HCT116 (cell line): ENCODE results near the gene RIN3. TPM values are rescaled to one million over a fixed set of nuclear protein-coding genes. Genes with fewer than 3 reads are reported as not detected.

Experiments
- ATAC-seq: fragments of 200-7000 bp; cut with Tn5 transposase; 2 replicates; pipeline ENCODE4 v1.9.1; 2020; ENCODE audit warnings: mild to moderate bottlenecking, moderate library complexity
- BruUV-seq: library from RNA; stranded (reverse); fragments of 400-500 nt; replicated peaks from 2 replicates; lab custom pipeline; 2021; lab: Mats Ljungman, UMichigan
- CTCF ChIA-PET: fragments of 300-600 bp; sonication (Branson Sonifier 250); formaldehyde crosslinking; loops from one replicate; lab custom pipeline; 2021; ENCODE audit warnings: antibody characterized with exemption; lab: Charles Lee
- POLR2A ChIA-PET: fragments of 300-600, 350-600 bp; sonication (Branson Sonifier 250); formaldehyde crosslinking; loops from one replicate; lab custom pipeline; 2021; ENCODE audit warnings: antibody characterized with exemption; lab: Charles Lee
- RAD21 ChIA-PET, 2 experiments: fragments of 300-600 bp; sonication (Branson Sonifier 250); formaldehyde crosslinking; loops; one replicate each; lab custom pipeline; 2023; ENCODE audit warnings: low total read pairs in 2 of 2; ENCODE audit not compliant: uncharacterized antibody in 2 of 2, unreplicated experiment in 2 of 2, low non-redundant PET in 1 of 2; lab: Charles Lee
- DNase-seq: peaks from one replicate; pipeline ENCODE4 v3.0.0-alpha.2; 2010; ENCODE audit warnings: low read depth, low spot score
- H2AFZ ChIP-seq: fragments of 200-600 bp; shearing (Covaris generic), sonication (generic); 2 replicates; pipeline ENCODE4 v1.6.1; 2017; ENCODE audit warnings: low read depth, mixed run types, mixed read lengths, antibody characterized with exemption, low read length; ENCODE audit not compliant: poor library complexity, severe bottlenecking
- H3K27ac ChIP-seq: 2 replicates; pipeline ENCODE4 v1.5.1; 2012; ENCODE audit warnings: low read depth, low read length
- H3K27me3 ChIP-seq: fragments of 200-600 bp; sonication (generic); 2 replicates; pipeline ENCODE4 v1.6.1; 2016; ENCODE audit warnings: mixed run types, low read length, mixed read lengths; ENCODE audit not compliant: insufficient read depth
- H3K36me3 ChIP-seq, 2 experiments: fragments of 200-500 bp in 1 of 2; fragments of 200-600 bp in 1 of 2; sonication (Bioruptor generic) in 1 of 2; sonication (generic) in 1 of 2; 2 replicates each; pipeline versions ENCODE4 v1.5.1 to v1.6.1; 2014 to 2016; ENCODE audit warnings: low read length in 2 of 2, inconsistent platforms in 1 of 2, mixed read lengths in 1 of 2, mixed run types in 1 of 2; ENCODE audit not compliant: insufficient read depth in 2 of 2, control insufficient read depth in 1 of 2
- H3K4me1 ChIP-seq, 2 experiments: fragments of 200-600 bp in 1 of 2; sonication (generic) in 1 of 2; 2 replicates each; pipeline versions ENCODE4 v1.5.1 to v1.6.1; 2012 to 2017; ENCODE audit warnings: low read length in 2 of 2, inconsistent platforms in 1 of 2, mild to moderate bottlenecking in 1 of 2, mixed read lengths in 1 of 2, mixed run types in 1 of 2, moderate library complexity in 1 of 2; ENCODE audit not compliant: insufficient read depth in 2 of 2, control insufficient read depth in 1 of 2
- H3K4me2 ChIP-seq: fragments of 200-600 bp; sonication (generic); 2 replicates; pipeline ENCODE4 v1.6.1; 2017; ENCODE audit warnings: mixed run types, low read length, mixed read lengths
- H3K4me3 ChIP-seq, 2 experiments: fragments of 200-600 bp in 1 of 2; sonication (generic) in 1 of 2; replicated peaks in 1 of 2; 2 replicates each; pipeline ENCODE4 v1.5.1; 2011 to 2016; ENCODE audit warnings: low read length in 2 of 2, control low read depth in 1 of 2, low read depth in 1 of 2, mild to moderate bottlenecking in 1 of 2, mixed read lengths in 1 of 2, mixed run types in 1 of 2
- H3K79me2 ChIP-seq: fragments of 200-600 bp; sonication (generic); 2 replicates; pipeline ENCODE4 v1.6.1; 2017; ENCODE audit warnings: mild to moderate bottlenecking, mixed run types, low read length, moderate library complexity, mixed read lengths; ENCODE audit not compliant: insufficient read depth
- H3K9ac ChIP-seq: fragments of 200-600 bp; sonication (generic); 2 replicates; pipeline ENCODE4 v1.6.1; 2016; ENCODE audit warnings: low read length, mixed read lengths
- H3K9me2 ChIP-seq: fragments of 200-600 bp; sonication (generic), shearing (Covaris generic); 2 replicates; pipeline ENCODE4 v1.6.1; 2017; ENCODE audit warnings: mixed run types, mild to moderate bottlenecking, moderate library complexity; ENCODE audit not compliant: insufficient read depth
- H3K9me3 ChIP-seq, 2 experiments: fragments of 200-500 bp in 1 of 2; fragments of 200-600 bp in 1 of 2; sonication (Bioruptor generic) in 1 of 2; sonication (generic) in 1 of 2; 2 replicates each; pipeline ENCODE4 v1.6.1; 2014 to 2017; ENCODE audit warnings: low read length in 2 of 2, mixed read lengths in 2 of 2, inconsistent platforms in 1 of 2, low read depth in 1 of 2, mild to moderate bottlenecking in 1 of 2, mixed run types in 1 of 2, moderate library complexity in 1 of 2; ENCODE audit not compliant: control insufficient read depth in 1 of 2, insufficient read depth in 1 of 2
- H4K20me1 ChIP-seq: fragments of 200-600 bp; sonication (generic), shearing (Covaris generic); 2 replicates; pipeline ENCODE4 v1.6.1; 2017; ENCODE audit warnings: mixed run types, mild to moderate bottlenecking, moderate library complexity; ENCODE audit not compliant: insufficient read depth
- ATF3 ChIP-seq: IDR thresholded peaks from 2 replicates; pipeline ENCODE4 v1.6.1; 2012
- CEBPB ChIP-seq: IDR thresholded peaks from 2 replicates; pipeline ENCODE4 v1.6.1; 2012; ENCODE audit warnings: low read depth
- CTCF ChIP-seq, 3 experiments: fragments of 200-600 bp in 1 of 3; sonication (generic) in 1 of 3; IDR thresholded peaks in 2 of 3; conservative IDR thresholded peaks in 1 of 3; 2 replicates each; pipeline ENCODE4 v1.5.1; 2012 to 2017; ENCODE audit warnings: low read depth in 2 of 3, low read length in 2 of 3, antibody characterized with exemption in 1 of 3, borderline replicate concordance in 1 of 3, control low read depth in 1 of 3, mild to moderate bottlenecking in 1 of 3, mixed read lengths in 1 of 3, mixed run types in 1 of 3, moderate library complexity in 1 of 3; ENCODE audit not compliant: insufficient read depth in 1 of 3
- ELF1 ChIP-seq: IDR thresholded peaks from 2 replicates; pipeline ENCODE4 v1.6.1; 2012; ENCODE audit warnings: low read depth, borderline replicate concordance
- EZH2 ChIP-seq: fragments of 200-600 bp; sonication (generic); IDR thresholded peaks from 2 replicates; pipeline ENCODE4 v1.6.1; 2017; ENCODE audit warnings: antibody characterized with exemption, mixed run types
- EZH2phosphoT487 ChIP-seq: fragments of 200-600 bp; IDR thresholded peaks from 2 replicates; pipeline ENCODE4 v1.6.1; 2018; ENCODE audit warnings: antibody characterized with exemption, borderline replicate concordance
- FOSL1 ChIP-seq: IDR thresholded peaks from 2 replicates; pipeline ENCODE4 v1.6.1; 2012; ENCODE audit warnings: low read depth
- JUND ChIP-seq: IDR thresholded peaks from 2 replicates; pipeline ENCODE4 v1.6.1; 2012
- POLR2AphosphoS5 ChIP-seq: IDR thresholded peaks from 2 replicates; pipeline ENCODE4 v1.6.1; 2011; ENCODE audit warnings: mild to moderate bottlenecking, low read depth, low read length, moderate library complexity
- SIN3A ChIP-seq: IDR thresholded peaks from 2 replicates; pipeline ENCODE4 v1.6.1; 2012; ENCODE audit warnings: low read depth
- SP1 ChIP-seq: IDR thresholded peaks from 2 replicates; pipeline ENCODE4 v1.6.1; 2012; ENCODE audit warnings: low read depth
- SRF ChIP-seq: IDR thresholded peaks from 2 replicates; pipeline ENCODE4 v1.6.1; 2012; ENCODE audit warnings: low read depth
- TCF7L2 ChIP-seq: IDR thresholded peaks from 2 replicates; pipeline ENCODE4 v1.7.0; 2011; ENCODE audit warnings: borderline replicate concordance, inconsistent platforms; ENCODE audit not compliant: insufficient read depth, insufficient read length; ENCODE audit errors: extremely low read depth
- ZFX ChIP-seq: fragments of 450-650 bp; IDR thresholded peaks from 2 replicates; pipeline ENCODE4 v1.6.1; 2017
- intact Hi-C: fragments of 100-400 bp; cut with micrococcal nuclease; formaldehyde crosslinking; loops from 2 replicates; pipeline ENCODE4 v1.10.0; 2022
- total RNA-seq: library from RNA; stranded (reverse); gene quantifications from one replicate; pipeline ENCODE4 v1.2.1, GENCODE V29; 2021; ENCODE audit not compliant: unreplicated experiment
- TF ChIP-seq, protein P1 (sequence below): IDR thresholded peaks from 2 replicates; pipeline ENCODE4 v1.6.1; 2012; ENCODE audit warnings: low read depth

Gene RIN3
- total RNA-seq, 1 experiment from 2014 or later: 22.2 TPM

GRCh38 chr14:92490239-92490959 is 23.2 kb upstream of the RIN3 start:
- CTCF ChIA-PET: no interaction called here
- H3K9ac ChIP-seq: no peak overlapping the region
- no peaks in the 10 kb centered on the region for H4K20me1 ChIP-seq
- intact Hi-C loops: no loop called here
- no peak overlapping the region for H3K4me3 ChIP-seq
- POLR2A ChIA-PET: interaction anchor here (0.7 kb wide), 1 partner anchor 12 kb away, joined by 3 read pairs; no protein-coding TSS in a partner anchor
- RAD21 ChIA-PET: no interaction called here
- no peaks in the 10 kb centered on the region for H3K27me3 ChIP-seq
- H3K4me2 ChIP-seq: no peak overlapping the region
- no peaks in the 10 kb centered on the region for H3K36me3 ChIP-seq
- no peaks in the 10 kb centered on the region for H3K4me1 ChIP-seq
- no peak overlapping the region for H3K27ac ChIP-seq
- DNase-seq (no peak), ATAC-seq (no peak)
- no peaks in the 10 kb centered on the region for H3K9me2 ChIP-seq
- no peak for TF ChIP-seq TCF7L2
- TF ChIP-seq CTCF (IDR thresholded peaks at IDR 0.05 in 2 of 3, conservative IDR thresholded peaks at IDR 0.05 in 1 of 3; ENCODE audit: borderline replicate concordance in 1 of 3, insufficient read depth in 1 of 3, low read depth in 2 of 3, low read length in 2 of 3): no peak
- no peak for TF ChIP-seq SP1
- TF ChIP-seq CEBPB: no peak
- H2AFZ ChIP-seq: no peak overlapping the region
- BruUV-seq: no TSS peak
- no peaks in the 10 kb centered on the region for H3K9me3 ChIP-seq
- H3K79me2 ChIP-seq: no peaks in the 10 kb centered on the region

DNA sequence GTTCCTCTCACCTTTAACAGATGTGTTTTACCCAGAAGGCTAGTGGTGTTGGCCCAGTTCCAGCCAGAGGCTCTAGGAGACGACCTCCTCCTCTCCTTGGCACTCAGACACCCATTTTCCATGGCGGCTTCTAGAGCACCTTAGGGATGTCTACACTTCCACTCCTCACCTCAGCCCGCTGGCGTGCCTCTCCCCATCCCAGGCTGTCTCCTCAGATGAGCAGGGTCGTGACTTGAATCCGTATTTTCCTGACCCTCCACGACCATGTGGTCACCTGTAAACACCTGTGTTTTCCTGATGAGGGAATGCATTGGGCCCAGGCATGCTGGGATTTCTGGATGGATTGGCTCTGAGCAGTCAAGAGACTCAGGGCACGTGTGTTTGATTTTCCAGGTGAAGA is 21.8 kb upstream of the RIN3 start:
- ChIA-PET RAD21 (no interaction called here), CTCF (no interaction called here), POLR2A (no interaction called here)
- Histone ChIP-seq H3K9me3 (no peaks in the 10 kb centered on the region), H3K9me2 (no peaks in the 10 kb centered on the region), H3K36me3 (no peaks in the 10 kb centered on the region), H3K4me1 (no peaks in the 10 kb centered on the region), H3K9ac (no peak overlapping the region), H3K27ac (no peak overlapping the region), H2AFZ (no peak overlapping the region), H3K27me3 (no peaks in the 10 kb centered on the region), H3K4me3 (no peak overlapping the region), H3K4me2 (no peak overlapping the region), H4K20me1 (no peaks in the 10 kb centered on the region), H3K79me2 (no peaks in the 10 kb centered on the region)
- intact Hi-C loops: no loop called here
- DNase-seq: no peak
- no peak for ATAC-seq
- BruUV-seq: no TSS peak
- TF ChIP-seq FOSL1 (no peak), JUND (no peak), ZFX (no peak), SRF (no peak), EZH2phosphoT487 (no peak), ELF1 (no peak), SIN3A (no peak), EZH2 (no peak), ATF3 (no peak), SP1 (no peak), POLR2AphosphoS5 (no peak), TCF7L2 (no peak)
- TF ChIP-seq, protein P1, sequence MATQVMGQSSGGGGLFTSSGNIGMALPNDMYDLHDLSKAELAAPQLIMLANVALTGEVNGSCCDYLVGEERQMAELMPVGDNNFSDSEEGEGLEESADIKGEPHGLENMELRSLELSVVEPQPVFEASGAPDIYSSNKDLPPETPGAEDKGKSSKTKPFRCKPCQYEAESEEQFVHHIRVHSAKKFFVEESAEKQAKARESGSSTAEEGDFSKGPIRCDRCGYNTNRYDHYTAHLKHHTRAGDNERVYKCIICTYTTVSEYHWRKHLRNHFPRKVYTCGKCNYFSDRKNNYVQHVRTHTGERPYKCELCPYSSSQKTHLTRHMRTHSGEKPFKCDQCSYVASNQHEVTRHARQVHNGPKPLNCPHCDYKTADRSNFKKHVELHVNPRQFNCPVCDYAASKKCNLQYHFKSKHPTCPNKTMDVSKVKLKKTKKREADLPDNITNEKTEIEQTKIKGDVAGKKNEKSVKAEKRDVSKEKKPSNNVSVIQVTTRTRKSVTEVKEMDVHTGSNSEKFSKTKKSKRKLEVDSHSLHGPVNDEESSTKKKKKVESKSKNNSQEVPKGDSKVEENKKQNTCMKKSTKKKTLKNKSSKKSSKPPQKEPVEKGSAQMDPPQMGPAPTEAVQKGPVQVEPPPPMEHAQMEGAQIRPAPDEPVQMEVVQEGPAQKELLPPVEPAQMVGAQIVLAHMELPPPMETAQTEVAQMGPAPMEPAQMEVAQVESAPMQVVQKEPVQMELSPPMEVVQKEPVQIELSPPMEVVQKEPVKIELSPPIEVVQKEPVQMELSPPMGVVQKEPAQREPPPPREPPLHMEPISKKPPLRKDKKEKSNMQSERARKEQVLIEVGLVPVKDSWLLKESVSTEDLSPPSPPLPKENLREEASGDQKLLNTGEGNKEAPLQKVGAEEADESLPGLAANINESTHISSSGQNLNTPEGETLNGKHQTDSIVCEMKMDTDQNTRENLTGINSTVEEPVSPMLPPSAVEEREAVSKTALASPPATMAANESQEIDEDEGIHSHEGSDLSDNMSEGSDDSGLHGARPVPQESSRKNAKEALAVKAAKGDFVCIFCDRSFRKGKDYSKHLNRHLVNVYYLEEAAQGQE: no peak
